Gastroesophageal sphincter (tissue), 4 donors: Measurements from ENCODE around the gene SLC12A6. TPM values are rescaled to one million over a fixed set of nuclear protein-coding genes. Genes with fewer than 3 reads are reported as not detected.

ENCODE experiments used
- ATAC-seq: fragments of 150-250 bp; one replicate; pipeline ENCODE4 v1.9.1; 2016; ENCODE audit warnings: mild to moderate bottlenecking, moderate library complexity
- H3K27ac ChIP-seq, 4 donors: fragments of 200-600 bp; sonication (generic) in 3 of 4; 1 replicate in 3 of 4; 2 replicates in 1 of 4; pipeline ENCODE4 v1.5.1; 2016 to 2019
- H3K27me3 ChIP-seq: fragments of 200-600 bp; sonication (generic); one replicate; pipeline ENCODE4 v1.5.1; 2019
- H3K36me3 ChIP-seq, 2 donors: fragments of 200-600 bp; sonication (generic); one replicate each; pipeline ENCODE4 v1.5.1; 2019; ENCODE audit warnings: control low read depth in 1 of 2
- H3K4me1 ChIP-seq, 3 donors: fragments of 200-600 bp; sonication (generic); 1 replicate in 2 of 3; 2 replicates in 1 of 3; pipeline ENCODE4 v1.5.1; 2016 to 2019; ENCODE audit warnings: control low read depth in 2 of 3
- H3K4me3 ChIP-seq, 2 donors: fragments of 200-600 bp; sonication (generic); one replicate each; pipeline ENCODE4 v1.5.1; 2019; ENCODE audit warnings: mild to moderate bottlenecking in 1 of 2, moderate library complexity in 1 of 2
- H3K9me3 ChIP-seq, 3 donors: fragments of 200-600 bp; sonication (generic); one replicate each; pipeline ENCODE4 v1.5.1; 2017 to 2019; ENCODE audit warnings: control low read depth in 2 of 3
- CTCF ChIP-seq, 4 experiments: fragments of 200-600 bp in 2 of 4; fragments of 450-650 bp in 2 of 4; sonication (generic) in 1 of 4; IDR thresholded peaks; one replicate each; pipeline ENCODE4 v1.5.1; 2017 to 2019; ENCODE audit warnings: antibody characterized with exemption in 4 of 4, mild to moderate bottlenecking in 2 of 4, moderate library complexity in 2 of 4
- EP300 ChIP-seq: sonication (generic); formaldehyde crosslinking; IDR thresholded peaks from one replicate; pipeline ENCODE4 v1.6.1; 2017; ENCODE audit warnings: antibody characterized with exemption, mild to moderate bottlenecking
- POLR2A ChIP-seq, 2 donors: fragments of 450-650 bp; IDR thresholded peaks; one replicate each; pipeline ENCODE4 v1.6.1; 2017; ENCODE audit warnings: antibody characterized with exemption in 2 of 2, mild to moderate bottlenecking in 2 of 2, moderate library complexity in 1 of 2
- POLR2AphosphoS5 ChIP-seq: sonication (generic); formaldehyde crosslinking; IDR thresholded peaks from one replicate; pipeline ENCODE4 v1.6.1; 2017; ENCODE audit warnings: antibody characterized with exemption
- WGBS, 2 donors: methylation state at CpG; one replicate each; pipeline ENCODE4 v1.1.5; 2018; ENCODE audit warnings: low coverage in 1 of 2; 5-methylcytosine and 5-hydroxymethylcytosine counted together
- total RNA-seq, 4 donors: library from RNA; depleted of rRNA; stranded (reverse); fragments of >200 nt; gene quantifications; one replicate each; pipeline ENCODE4 v1.1.0, GENCODE V29; 2016

The SLC12A6 gene
- total RNA-seq, 4 donors from 2014 or later = 12.0 to 19.0 (median 15.7) TPM

GRCh38 chr15:34362047-34362773 is 24.6 kb upstream of the SLC12A6 start:
- peaks cover 0 to 17% (median 7%) of the 10 kb centered on the region in 3 donors for H3K4me1 ChIP-seq
- no peak for TF ChIP-seq CTCF (IDR thresholded peaks at IDR 0.05)
- TF ChIP-seq POLR2A (IDR thresholded peaks at IDR 0.05) = no peak
- TF ChIP-seq EP300 = no peak
- no peak for TF ChIP-seq POLR2AphosphoS5
- no peak for ATAC-seq
- no peaks in the 10 kb centered on the region for H3K9me3 ChIP-seq
- H3K36me3 ChIP-seq = peaks cover 0 to 65% of the 10 kb centered on the region in 2 donors
- no peak overlapping the region for H3K4me3 ChIP-seq
- H3K27me3 ChIP-seq = no peaks in the 10 kb centered on the region
- WGBS, 2 donors = 83% methylated on average over 4 of the region's 10 CpGs; no CpG with 5 or more reads in 1 of the 2 donors
- H3K27ac ChIP-seq = no peak overlapping the region

- no peak for TF ChIP-seq POLR2AphosphoS5
- TF ChIP-seq POLR2A (IDR thresholded peaks at IDR 0.05) = no peak
- TF ChIP-seq CTCF (IDR thresholded peaks at IDR 0.05) = no peak
- TF ChIP-seq EP300 = no peak
- H3K36me3 ChIP-seq = peaks cover 0 to 74% of the 10 kb centered on the region in 2 donors
- WGBS, 2 donors = 100% methylated on average over 1 of the region's 7 CpGs; no CpG with 5 or more reads in 1 of the 2 donors
Observed at GRCh38 chr15:34361278-34361677, 23.7 kb upstream of the SLC12A6 start.

GRCh38 chr15:34360298-34360697 is 22.7 kb upstream of the SLC12A6 start:
- Histone ChIP-seq H3K4me3 (no peak overlapping the region), H3K4me1 (peaks cover 0 to 4% (median 0%) of the 10 kb centered on the region in 3 donors), H3K27me3 (no peaks in the 10 kb centered on the region), H3K36me3 (peaks cover 0 to 84% of the 10 kb centered on the region in 2 donors), H3K27ac (no peak overlapping the region), H3K9me3 (no peaks in the 10 kb centered on the region)
- no peak for ATAC-seq
- no CpG with 5 or more reads among the region's 1 CpG for WGBS, 2 donors
- TF ChIP-seq CTCF (IDR thresholded peaks at IDR 0.05) (no peak), POLR2A (IDR thresholded peaks at IDR 0.05) (no peak), POLR2AphosphoS5 (no peak), EP300 (no peak)

More at GRCh38 chr15:34361278-34361677, 23.7 kb upstream of the SLC12A6 start:
- Histone ChIP-seq H3K4me3 (no peak overlapping the region), H3K27ac (no peak overlapping the region), H3K9me3 (no peaks in the 10 kb centered on the region), H3K27me3 (no peaks in the 10 kb centered on the region), H3K4me1 (peaks cover 0 to 14% (median 7%) of the 10 kb centered on the region in 3 donors)
- no peak for ATAC-seq

DNA sequence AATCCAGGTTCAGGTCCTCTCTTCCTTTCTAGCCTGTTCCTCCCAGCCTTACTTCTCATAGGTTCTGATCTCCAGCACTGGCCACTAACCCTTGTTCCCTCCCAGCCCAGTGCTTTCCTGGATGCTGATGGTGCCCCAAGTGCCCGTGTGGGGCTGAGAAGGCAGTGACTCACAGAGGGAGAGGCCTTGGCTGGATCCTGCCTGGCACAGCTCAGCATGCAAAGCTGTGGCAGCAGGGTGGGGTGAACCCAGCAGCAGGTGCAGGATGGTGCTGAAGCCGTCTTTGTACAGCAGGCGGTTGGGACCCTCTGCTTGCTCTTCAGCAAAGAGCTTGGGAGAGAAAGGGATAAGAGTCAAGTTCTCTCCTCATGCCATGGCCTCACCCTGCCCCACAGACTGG is 21.8 kb upstream of the SLC12A6 start:
- Histone ChIP-seq H3K4me3 (no peak overlapping the region), H3K27me3 (no peaks in the 10 kb centered on the region), H3K4me1 (no peaks in the 10 kb centered on the region), H3K36me3 (peaks cover 0 to 93% of the 10 kb centered on the region in 2 donors), H3K27ac (no peak overlapping the region), H3K9me3 (no peaks in the 10 kb centered on the region)
- WGBS, 2 donors = 80% methylated on average over 1 of the region's 3 CpGs; no CpG with 5 or more reads in 1 of the 2 donors
- no peak for ATAC-seq
- TF ChIP-seq CTCF (IDR thresholded peaks at IDR 0.05) (no peak), POLR2A (IDR thresholded peaks at IDR 0.05) (no peak), EP300 (no peak), POLR2AphosphoS5 (no peak)

DNA sequence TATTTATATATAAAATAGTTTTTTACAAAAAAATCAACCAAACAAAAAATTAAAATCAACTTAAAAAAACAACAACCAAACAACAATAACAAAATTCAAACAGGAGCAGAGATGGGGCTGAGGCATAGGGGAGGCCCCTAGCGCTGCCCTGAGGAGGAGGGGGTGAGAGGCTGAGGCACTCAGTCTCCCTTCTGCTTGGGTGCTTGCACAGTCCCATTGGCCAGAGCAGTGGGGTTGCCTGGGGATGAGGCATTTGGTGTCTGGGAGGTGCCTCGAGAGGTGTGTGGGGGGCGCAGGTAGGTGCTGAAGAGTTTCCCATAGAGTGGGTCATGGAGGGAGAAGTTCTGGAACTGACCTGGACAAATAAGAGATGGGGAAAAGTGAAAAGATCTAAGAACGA is 21.4 kb upstream of the SLC12A6 start:
- Histone ChIP-seq H3K27me3 (no peaks in the 10 kb centered on the region), H3K9me3 (no peaks in the 10 kb centered on the region), H3K4me1 (no peaks in the 10 kb centered on the region), H3K4me3 (no peak overlapping the region), H3K36me3 (peaks cover 0 to 93% of the 10 kb centered on the region in 2 donors), H3K27ac (no peak overlapping the region)
- ATAC-seq = no peak
- 91 to 94% methylated on average over 2 to 4 of the region's 4 CpGs for WGBS, 2 donors
- TF ChIP-seq POLR2AphosphoS5 (no peak), CTCF (IDR thresholded peaks at IDR 0.05) (no peak), EP300 (no peak), POLR2A (IDR thresholded peaks at IDR 0.05) (no peak)
